Endodermal cell (in vitro differentiated cells): ENCODE data around the gene ZDHHC5. TPM values are rescaled to one million over a fixed set of nuclear protein-coding genes. Genes with fewer than 3 reads are reported as not detected.

Experiments
- DNase-seq: peaks from one replicate; pipeline ENCODE4 v3.0.0-alpha.2; 2017
- H3K27ac ChIP-seq: 2 replicates; pipeline ENCODE4 v1.5.1; 2013; ENCODE audit warnings: mild to moderate bottlenecking, low read depth, low read length, moderate library complexity
- H3K27me3 ChIP-seq: 2 replicates; pipeline ENCODE4 v1.6.1; 2013; ENCODE audit warnings: mild to moderate bottlenecking, low read length, moderate library complexity; ENCODE audit not compliant: insufficient read depth, control insufficient read depth, poor library complexity, severe bottlenecking
- H3K36me3 ChIP-seq: 2 replicates; pipeline ENCODE4 v1.7.0; 2013; ENCODE audit warnings: mild to moderate bottlenecking, low read length, moderate library complexity; ENCODE audit not compliant: control insufficient read depth, insufficient read depth
- H3K4me1 ChIP-seq: one replicate; pipeline ENCODE4 v1.7.0; 2013; ENCODE audit warnings: low read length; ENCODE audit not compliant: control insufficient read depth, insufficient read depth
- H3K4me3 ChIP-seq: 2 replicates; pipeline ENCODE4 v1.5.1; 2013; ENCODE audit warnings: mild to moderate bottlenecking, low read length, moderate library complexity
- H3K9ac ChIP-seq: 2 replicates; pipeline ENCODE4 v1.6.1; 2013; ENCODE audit warnings: mild to moderate bottlenecking, low read length, moderate library complexity; ENCODE audit not compliant: poor library complexity, severe bottlenecking; ENCODE audit errors: extremely low read depth
- H3K9me3 ChIP-seq: 2 replicates; pipeline ENCODE4 v1.6.1; 2013; ENCODE audit warnings: mild to moderate bottlenecking, low read length, moderate library complexity; ENCODE audit not compliant: control insufficient read depth
- H3K27ac Mint-ChIP-seq: 2 replicates; pipeline ENCODE4 v1.8.0; 2020; ENCODE audit warnings: mixed read lengths
- H3K27me3 Mint-ChIP-seq: 2 replicates; pipeline ENCODE4 v1.8.0; 2021; ENCODE audit warnings: mild to moderate bottlenecking, mixed read lengths; ENCODE audit not compliant: insufficient read depth
- H3K36me3 Mint-ChIP-seq: 2 replicates; pipeline ENCODE4 v1.8.0; 2020; ENCODE audit warnings: low read depth, mixed read lengths
- H3K4me1 Mint-ChIP-seq: 2 replicates; pipeline ENCODE4 v1.8.0; 2020; ENCODE audit warnings: mixed read lengths
- H3K4me3 Mint-ChIP-seq: 2 replicates; pipeline ENCODE4 v1.8.0; 2020; ENCODE audit warnings: mild to moderate bottlenecking, moderate library complexity, mixed read lengths
- H3K9me3 Mint-ChIP-seq: 2 replicates; pipeline ENCODE4 v1.8.0; 2020; ENCODE audit warnings: mild to moderate bottlenecking, mixed read lengths
- WGBS, 2 experiments: methylation state at CpG; one replicate each; pipeline versions ENCODE4 v1.1.5 to v1.1.7; 2013; ENCODE audit warnings: missing lambda C conversion rate in 2 of 2, mixed read lengths in 1 of 2; ENCODE audit not compliant: insufficient coverage in 1 of 2, insufficient read length in 1 of 2; 5-methylcytosine and 5-hydroxymethylcytosine counted together
- microRNA-seq: library from miRNA; unstranded; fragments of <30 nt; microRNA quantifications from one replicate; pipeline ENCODE4 v1.2.0, GENCODE V29; 2020; ENCODE audit warnings: borderline microRNAs expressed
- total RNA-seq, 2 donors: library from RNA; stranded (reverse); fragmentation: NEBNext Ultra II Directional in 1 of 2; extraction: Animal tissue kit (Norgen Biotek cat#: 25700) in 1 of 2; gene quantifications; 2 replicates in 1 of 2; 3 replicates in 1 of 2; pipeline ENCODE4 v1.2.1, GENCODE V29; 2021
- TF ChIP-seq, protein P1 (sequence below): fragments of 200-600 bp; sonication (generic); conservative IDR thresholded peaks from 2 replicates; pipeline ENCODE4 v1.5.0; 2021; ENCODE audit warnings: antibody characterized with exemption, mild to moderate bottlenecking

The ZDHHC5 gene
- total RNA-seq, 2 donors from 2014 or later: 70.7 to 77.1 TPM

DNA sequence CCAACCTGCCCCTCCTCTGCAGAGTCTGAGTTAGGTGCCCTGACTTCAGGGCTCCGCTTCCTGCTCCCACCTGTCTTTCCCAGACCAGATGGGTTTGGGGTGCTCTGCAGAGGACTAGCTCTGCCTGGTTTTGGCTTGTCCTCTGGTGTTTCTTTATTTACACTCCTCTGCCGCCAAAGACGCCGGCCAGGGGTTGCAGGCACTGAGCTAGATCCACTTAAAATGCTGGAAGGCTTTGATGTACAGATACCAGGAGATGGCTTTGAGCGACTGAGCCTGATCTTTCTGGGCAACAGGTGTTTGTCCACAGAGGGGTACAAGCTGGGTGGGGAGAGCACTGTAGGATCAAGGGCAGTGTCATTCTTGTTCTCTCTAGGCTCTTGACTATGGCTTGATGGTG, 77.3 kb downstream of the ZDHHC5 start:
- H3K9me3 ChIP-seq: no peaks in the 10 kb centered on the region
- H3K4me1 ChIP-seq: no peaks in the 10 kb centered on the region
- Mint-ChIP-seq H3K27ac (peak overlapping the region; percentile 60), H3K27me3 (no peaks in the 10 kb centered on the region), H3K4me3 (no peak overlapping the region), H3K36me3 (peaks cover 31% of the 10 kb centered on the region), H3K4me1 (peaks cover 9% of the 10 kb centered on the region), H3K9me3 (no peaks in the 10 kb centered on the region)
- no peak overlapping the region for H3K9ac ChIP-seq
- H3K36me3 ChIP-seq: peaks cover 39% of the 10 kb centered on the region
- DNase-seq: no peak
- H3K27me3 ChIP-seq: no peaks in the 10 kb centered on the region
- no peak overlapping the region for H3K27ac ChIP-seq
- TF ChIP-seq, protein P1, sequence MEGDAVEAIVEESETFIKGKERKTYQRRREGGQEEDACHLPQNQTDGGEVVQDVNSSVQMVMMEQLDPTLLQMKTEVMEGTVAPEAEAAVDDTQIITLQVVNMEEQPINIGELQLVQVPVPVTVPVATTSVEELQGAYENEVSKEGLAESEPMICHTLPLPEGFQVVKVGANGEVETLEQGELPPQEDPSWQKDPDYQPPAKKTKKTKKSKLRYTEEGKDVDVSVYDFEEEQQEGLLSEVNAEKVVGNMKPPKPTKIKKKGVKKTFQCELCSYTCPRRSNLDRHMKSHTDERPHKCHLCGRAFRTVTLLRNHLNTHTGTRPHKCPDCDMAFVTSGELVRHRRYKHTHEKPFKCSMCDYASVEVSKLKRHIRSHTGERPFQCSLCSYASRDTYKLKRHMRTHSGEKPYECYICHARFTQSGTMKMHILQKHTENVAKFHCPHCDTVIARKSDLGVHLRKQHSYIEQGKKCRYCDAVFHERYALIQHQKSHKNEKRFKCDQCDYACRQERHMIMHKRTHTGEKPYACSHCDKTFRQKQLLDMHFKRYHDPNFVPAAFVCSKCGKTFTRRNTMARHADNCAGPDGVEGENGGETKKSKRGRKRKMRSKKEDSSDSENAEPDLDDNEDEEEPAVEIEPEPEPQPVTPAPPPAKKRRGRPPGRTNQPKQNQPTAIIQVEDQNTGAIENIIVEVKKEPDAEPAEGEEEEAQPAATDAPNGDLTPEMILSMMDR: no peak
- 95 to 97% methylated on average over 5 of the region's 5 CpGs for WGBS, 2 experiments
- H3K4me3 ChIP-seq: no peak overlapping the region

DNA sequence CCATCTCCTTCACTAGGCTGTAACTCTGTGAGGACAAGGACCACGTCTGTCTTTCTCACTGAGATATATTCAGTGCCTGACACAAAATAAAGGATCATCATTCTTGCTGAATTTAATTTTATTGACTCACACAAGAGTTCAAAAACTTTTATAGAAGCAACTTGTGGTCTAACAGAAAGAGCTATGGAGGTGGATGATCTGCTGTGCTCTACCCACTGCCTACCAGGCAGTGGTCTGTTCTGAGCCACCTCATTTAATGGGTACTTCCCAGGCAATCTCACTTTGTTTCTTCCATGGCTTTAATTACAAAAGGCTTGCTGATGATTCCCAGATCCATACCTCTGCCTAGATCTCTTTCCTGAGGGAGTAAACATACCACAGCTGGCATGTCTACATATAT, 79.0 kb downstream of the ZDHHC5 start:
- WGBS, 2 experiments: 100% methylated on average over 1 of the region's 1 CpG; no CpG with 5 or more reads in 1 of the 2 experiments
- Histone ChIP-seq H3K9ac (no peak overlapping the region), H3K4me3 (no peak overlapping the region), H3K27me3 (no peaks in the 10 kb centered on the region), H3K9me3 (no peaks in the 10 kb centered on the region), H3K36me3 (peaks cover 33% of the 10 kb centered on the region), H3K27ac (no peak overlapping the region), H3K4me1 (no peaks in the 10 kb centered on the region)
- H3K27me3 Mint-ChIP-seq: no peaks in the 10 kb centered on the region
- TF ChIP-seq, protein P1: no peak
- no peak for DNase-seq
- H3K36me3 Mint-ChIP-seq: peaks cover 28% of the 10 kb centered on the region
- peaks cover 20% of the 10 kb centered on the region for H3K4me1 Mint-ChIP-seq
- no peak overlapping the region for H3K4me3 Mint-ChIP-seq
- H3K27ac Mint-ChIP-seq: no peak overlapping the region
- no peaks in the 10 kb centered on the region for H3K9me3 Mint-ChIP-seq

Small RNA genes lying within 50 kb of the gene (microRNA-seq; reads per million reads assigned to microRNA genes)
- gene MIR130A: 3,903 reads per million, percentile 98 among the genes with 10 or more reads in this experiment

Other genes starting within 250 kb of the ZDHHC5 start
- 10 to 100 TPM; 10.6 to 13.8 TPM for gene SLC43A3, start 241.0 kb upstream of the ZDHHC5 start, total RNA-seq
- 1 to 10 TPM in 1 of 2 donors, under 1 TPM in 1; 0.97 to 1.5 TPM for gene RTN4RL2, start 207.6 kb upstream of the ZDHHC5 start, total RNA-seq
- gene SLC43A1, start 152.4 kb upstream of the ZDHHC5 start, total RNA-seq: 1 to 10 TPM; 8.4 to 9.1 TPM
- 10 to 100 TPM; 77.4 to 79.8 TPM for gene TIMM10, start 137.4 kb upstream of the ZDHHC5 start, total RNA-seq
- gene SMTNL1, start 130.5 kb upstream of the ZDHHC5 start, total RNA-seq: under 1 TPM; 0.22 TPM
- gene UBE2L6, start 100.4 kb upstream of the ZDHHC5 start, total RNA-seq: 10 to 100 TPM in 1 of 2 donors, 1 to 10 TPM in 1; 8.1 to 11.3 TPM
- 10 to 100 TPM; 67.8 to 73.5 TPM for gene SERPING1, start 70.4 kb upstream of the ZDHHC5 start, total RNA-seq
- not detected for gene YPEL4, start 18.2 kb upstream of the ZDHHC5 start, total RNA-seq
- gene CLP1, start 10.4 kb upstream of the ZDHHC5 start, total RNA-seq: 10 to 100 TPM; 23.7 to 25.2 TPM
- 10 to 100 TPM; 18.5 TPM for gene MED19, start 44.1 kb downstream of the ZDHHC5 start, total RNA-seq
- 10 to 100 TPM; 67.6 to 79.2 TPM for gene TMX2, start 44.5 kb downstream of the ZDHHC5 start, total RNA-seq
- 100 to 1,000 TPM; 213 to 226 TPM for gene SELENOH, start 73.4 kb downstream of the ZDHHC5 start, total RNA-seq
- not detected for gene BTBD18, start 83.7 kb downstream of the ZDHHC5 start, total RNA-seq
- 100 to 1,000 TPM; 190 to 216 TPM for gene CTNND1, start 93.7 kb downstream of the ZDHHC5 start, total RNA-seq